Subcutaneous abdominal adipose tissue (tissue), 5 donors: ENCODE measurements around the gene NFATC3.
"Not testable (repeated sequence)": the region's sequence is repeated elsewhere in the genome, so short reads cannot be mapped to it uniquely, and the experiment has no call there.

Experiments
- H3K27ac ChIP-seq: one replicate; pipeline ENCODE4 v1.7.0; 2013; ENCODE audit warnings: low read depth, mild to moderate bottlenecking, inconsistent platforms, low read length, moderate library complexity
- H3K27me3 ChIP-seq, 5 donors: one replicate each; pipeline ENCODE4 v1.7.0; 2013; ENCODE audit warnings: low read length in 5 of 5, inconsistent platforms in 1 of 5; ENCODE audit not compliant: control insufficient read depth in 5 of 5, insufficient read depth in 4 of 5
- H3K36me3 ChIP-seq, 5 donors: one replicate each; pipeline ENCODE4 v1.7.0; 2013; ENCODE audit warnings: low read length in 5 of 5; ENCODE audit not compliant: control insufficient read depth in 5 of 5, insufficient read depth in 5 of 5
- H3K4me1 ChIP-seq, 5 donors: one replicate each; pipeline ENCODE4 v1.7.0; 2013; ENCODE audit warnings: low read length in 5 of 5, mild to moderate bottlenecking in 3 of 5, moderate library complexity in 1 of 5; ENCODE audit not compliant: control insufficient read depth in 5 of 5, insufficient read depth in 5 of 5
- H3K4me3 ChIP-seq, 5 donors: one replicate each; pipeline ENCODE4 v1.7.0; 2013; ENCODE audit warnings: low read length in 5 of 5, low read depth in 1 of 5
- H3K9ac ChIP-seq, 5 donors: one replicate each; pipeline ENCODE4 v1.7.0; 2013; ENCODE audit warnings: low read length in 5 of 5, mild to moderate bottlenecking in 4 of 5, moderate library complexity in 3 of 5
- H3K9me3 ChIP-seq, 5 donors: one replicate each; pipeline ENCODE4 v1.7.0; 2013; ENCODE audit warnings: low read length in 5 of 5; ENCODE audit not compliant: control insufficient read depth in 5 of 5
- donor health status: healthy.
- donor health status: healthy.
- donor health status: healthy.
- donor health status: healthy.
- donor health status: healthy.

The NFATC3 gene

GRCh38 chr16:68114939-68115338 lies 29.8 kb downstream of the NFATC3 start:
- not testable (repeated sequence) for H3K27ac ChIP-seq, H3K9ac ChIP-seq, H3K36me3 ChIP-seq, H3K27me3 ChIP-seq, H3K4me3 ChIP-seq, H3K9me3 ChIP-seq
- H3K4me1 ChIP-seq, result peaks cover 2 to 23% (median 16%) of the 10 kb centered on the region in 5 donors

GRCh38 chr16:68115851-68116250 lies 30.7 kb downstream of the NFATC3 start:
- Histone ChIP-seq H3K9me3 (peaks cover 0 to 4% (median 0%) of the 10 kb centered on the region in 5 donors), H3K27ac (no peak overlapping the region), H3K27me3 (no peaks in the 10 kb centered on the region), H3K36me3 (no peaks in the 10 kb centered on the region), H3K4me1 (peaks cover 2 to 23% (median 16%) of the 10 kb centered on the region in 5 donors), H3K9ac (no peak overlapping the region), H3K4me3 (no peak overlapping the region)

- Histone ChIP-seq H3K4me3 (no peak overlapping the region), H3K27ac (no peak overlapping the region), H3K27me3 (no peaks in the 10 kb centered on the region), H3K9me3 (no peaks in the 10 kb centered on the region), H3K4me1 (peaks cover 2 to 23% (median 16%) of the 10 kb centered on the region in 5 donors), H3K36me3 (no peaks in the 10 kb centered on the region), H3K9ac (no peak overlapping the region)
Measured at GRCh38 chr16:68116256-68116867, 31.2 kb downstream of the NFATC3 start.

- no peak overlapping the region for H3K9ac ChIP-seq
- H3K27ac ChIP-seq, result no peak overlapping the region
- no peak overlapping the region for H3K4me3 ChIP-seq
- H3K36me3 ChIP-seq, result peaks cover 0 to 6% (median 4%) of the 10 kb centered on the region in 5 donors
- H3K9me3 ChIP-seq, result no peaks in the 10 kb centered on the region
- no peaks in the 10 kb centered on the region for H3K27me3 ChIP-seq
- peaks cover 2 to 20% (median 16%) of the 10 kb centered on the region in 5 donors for H3K4me1 ChIP-seq
Measured at GRCh38 chr16:68117884-68118283, 32.7 kb downstream of the NFATC3 start.

GRCh38 chr16:68118954-68119353 lies 33.8 kb downstream of the NFATC3 start:
- peaks cover 0 to 12% (median 6%) of the 10 kb centered on the region in 5 donors for H3K4me1 ChIP-seq
- H3K36me3 ChIP-seq, H3K4me3 ChIP-seq, H3K9ac ChIP-seq, H3K27ac ChIP-seq, H3K27me3 ChIP-seq, H3K9me3 ChIP-seq: not testable (repeated sequence)

GRCh38 chr16:68120496-68120895 lies 35.3 kb downstream of the NFATC3 start:
- not testable (repeated sequence) for H3K36me3 ChIP-seq, H3K9me3 ChIP-seq, H3K27ac ChIP-seq, H3K27me3 ChIP-seq, H3K9ac ChIP-seq, H3K4me1 ChIP-seq, H3K4me3 ChIP-seq

- Histone ChIP-seq H3K9me3 (no peaks in the 10 kb centered on the region), H3K27ac (no peak overlapping the region), H3K36me3 (peaks cover 0 to 13% (median 5%) of the 10 kb centered on the region in 5 donors), H3K27me3 (no peaks in the 10 kb centered on the region), H3K4me3 (no peak overlapping the region), H3K4me1 (peaks cover 0 to 3% (median 0%) of the 10 kb centered on the region in 5 donors), H3K9ac (no peak overlapping the region)
Measured at GRCh38 chr16:68126395-68126794, 41.2 kb downstream of the NFATC3 start.

GRCh38 chr16:68128577-68129305 lies 43.6 kb downstream of the NFATC3 start:
- no peak overlapping the region for H3K27ac ChIP-seq
- H3K9me3 ChIP-seq, result no peaks in the 10 kb centered on the region
- no peak overlapping the region for H3K4me3 ChIP-seq
- no peaks in the 10 kb centered on the region for H3K27me3 ChIP-seq
- peaks cover 0 to 10% (median 8%) of the 10 kb centered on the region in 5 donors for H3K4me1 ChIP-seq
- H3K9ac ChIP-seq, result no peak overlapping the region
- H3K36me3 ChIP-seq, result peaks cover 0 to 7% (median 3%) of the 10 kb centered on the region in 5 donors

- H3K4me3 ChIP-seq, result no peak overlapping the region
- no peak overlapping the region for H3K27ac ChIP-seq
- H3K27me3 ChIP-seq, result no peaks in the 10 kb centered on the region
- no peak overlapping the region for H3K9ac ChIP-seq
- H3K4me1 ChIP-seq, result peaks cover 0 to 10% (median 6%) of the 10 kb centered on the region in 5 donors
- H3K9me3 ChIP-seq, result no peaks in the 10 kb centered on the region
- peaks cover 0 to 7% (median 3%) of the 10 kb centered on the region in 5 donors for H3K36me3 ChIP-seq
Measured at GRCh38 chr16:68130520-68130919, 45.4 kb downstream of the NFATC3 start.
